Neural progenitor cell (in vitro differentiated cells): ENCODE measurements around the gene RNPEP.

Experiments
- CTCF ChIP-seq: fragments of 200-600 bp; sonication (generic); IDR thresholded peaks from 2 replicates; pipeline ENCODE4 v1.5.1; 2017; ENCODE audit warnings: antibody characterized with exemption, mild to moderate bottlenecking
- EZH2 ChIP-seq: fragments of 200-600 bp; sonication (generic); IDR thresholded peaks from 2 replicates; pipeline ENCODE4 v1.6.1; 2017; ENCODE audit warnings: antibody characterized with exemption, mild to moderate bottlenecking, moderate library complexity

- no peak for TF ChIP-seq CTCF
- no peak for TF ChIP-seq EZH2
These were observed 22.3 kb downstream of the RNPEP start for GRCh38 chr1:202004711-202005110.
